ENCODE measurements around the gene MBTD1.

- TF ChIP-seq POLR2A (IDR thresholded peaks at IDR 0.05) (no peak), CTCF (IDR thresholded peaks at IDR 0.05) (no peak), POLR2AphosphoS5 (IDR thresholded peaks at IDR 0.05) (no peak)
Measured at GRCh38 chr17:51197754-51198153, 62.1 kb downstream of the MBTD1 start.

Data from upper lobe of left lung (tissue), 4 donors.